ENCODE data around the gene HLA-DMA. TPM values are rescaled to one million over a fixed set of nuclear protein-coding genes. Genes with fewer than 3 reads are reported as not detected.

Gene HLA-DMA
- total RNA-seq, 4 donors from 2014 or later: 44.7 to 124 (median 69.7) TPM

- no peak for TF ChIP-seq CTCF (IDR thresholded peaks at IDR 0.05; ENCODE audit: low read depth)
Measured at GRCh38 chr6:32962213-32962826, 9.4 kb upstream of the HLA-DMA start.

- no peak for TF ChIP-seq CTCF (IDR thresholded peaks at IDR 0.05; ENCODE audit: low read depth)
Measured at GRCh38 chr6:32960563-32960962, 7.7 kb upstream of the HLA-DMA start.

GRCh38 chr6:32956176-32956575, 3.3 kb upstream of the HLA-DMA start:
- TF ChIP-seq CTCF (IDR thresholded peaks at IDR 0.05; ENCODE audit: low read depth): no peak

GRCh38 chr6:32954986-32955802, 2.3 kb upstream of the HLA-DMA start:
- no peak for TF ChIP-seq CTCF (IDR thresholded peaks at IDR 0.05; ENCODE audit: low read depth)

- no peak for TF ChIP-seq CTCF (IDR thresholded peaks at IDR 0.05; ENCODE audit: low read depth)
Measured at GRCh38 chr6:32954267-32954666, 1.4 kb upstream of the HLA-DMA start.

- TF ChIP-seq CTCF (IDR thresholded peaks at IDR 0.05; ENCODE audit: low read depth): no peak
Measured at GRCh38 chr6:32953775-32954174, 878 bp upstream of the HLA-DMA start.

- no peak for TF ChIP-seq CTCF (IDR thresholded peaks at IDR 0.05; ENCODE audit: low read depth)
Measured at GRCh38 chr6:32950449-32950848, 2.4 kb downstream of the HLA-DMA start.
